Measurements from ENCODE around the gene IL1R2. TPM values are rescaled to one million over a fixed set of nuclear protein-coding genes. Genes with fewer than 3 reads are reported as not detected.

The IL1R2 gene
- total and polyA plus RNA-seq, 2 of the 13 experiments (the other 11 are each of a cell fraction or from before 2014, with no cell fraction given), result 3.6 to 7.3 TPM

DNA sequence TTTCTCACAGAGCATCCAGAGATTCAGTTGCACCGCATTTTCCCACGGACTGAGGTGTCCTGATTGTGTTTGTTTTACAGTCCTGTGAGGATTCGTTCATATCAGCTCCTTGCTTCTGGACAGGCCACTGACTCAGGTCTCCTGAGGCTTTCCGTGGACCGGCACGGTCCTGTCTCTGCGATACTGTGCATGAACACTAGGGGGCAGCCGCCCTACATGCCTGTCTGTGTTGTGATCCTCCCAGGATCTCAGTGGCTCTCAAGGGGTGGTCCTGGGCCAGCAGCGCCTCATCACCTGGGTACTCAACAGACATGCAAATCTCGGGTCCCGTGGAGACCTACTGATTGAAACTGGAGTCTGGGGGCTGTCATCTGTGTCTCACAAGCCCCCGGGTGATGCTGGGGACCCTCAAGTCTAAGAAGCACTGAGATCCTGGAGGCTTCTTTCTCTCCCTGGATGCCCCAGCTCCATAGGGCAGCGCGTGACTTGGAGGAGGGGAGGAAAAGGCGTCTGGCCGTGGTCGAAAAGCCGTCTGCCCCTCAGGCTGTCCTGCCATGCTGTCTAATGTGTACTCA lies 28.9 kb downstream of the IL1R2 start (continued):
- TF ChIP-seq MXI1 (IDR thresholded peaks at IDR 0.05; ENCODE audit: borderline replicate concordance, low read depth, low read length) (no peak), ZNF138 (CRISPR knock-in tag; IDR thresholded peaks at IDR 0.05; ENCODE audit: low read depth) (peak; percentile 66; the same call in 1 of the 2 replicates), DNMT1 (CRISPR knock-in tag; IDR thresholded peaks at IDR 0.05) (0 out of 2 replicates have a peak, but pooled peaks have one; percentile 70), DR1 (CRISPR knock-in tag; IDR thresholded peaks at IDR 0.05) (no peak), ZNF224 (CRISPR knock-in tag; IDR thresholded peaks at IDR 0.05) (no peak), ZNF572 (CRISPR knock-in tag; IDR thresholded peaks at IDR 0.05) (peak; percentile 87; the same call in 1 of the 2 replicates), IRF2 (CRISPR knock-in tag; IDR thresholded peaks at IDR 0.05) (peak; percentile 87), AHR (CRISPR knock-in tag; IDR thresholded peaks at IDR 0.05) (peak; percentile 65; the same call in 1 of the 2 replicates)
- TF ChIP-seq, protein P1, sequence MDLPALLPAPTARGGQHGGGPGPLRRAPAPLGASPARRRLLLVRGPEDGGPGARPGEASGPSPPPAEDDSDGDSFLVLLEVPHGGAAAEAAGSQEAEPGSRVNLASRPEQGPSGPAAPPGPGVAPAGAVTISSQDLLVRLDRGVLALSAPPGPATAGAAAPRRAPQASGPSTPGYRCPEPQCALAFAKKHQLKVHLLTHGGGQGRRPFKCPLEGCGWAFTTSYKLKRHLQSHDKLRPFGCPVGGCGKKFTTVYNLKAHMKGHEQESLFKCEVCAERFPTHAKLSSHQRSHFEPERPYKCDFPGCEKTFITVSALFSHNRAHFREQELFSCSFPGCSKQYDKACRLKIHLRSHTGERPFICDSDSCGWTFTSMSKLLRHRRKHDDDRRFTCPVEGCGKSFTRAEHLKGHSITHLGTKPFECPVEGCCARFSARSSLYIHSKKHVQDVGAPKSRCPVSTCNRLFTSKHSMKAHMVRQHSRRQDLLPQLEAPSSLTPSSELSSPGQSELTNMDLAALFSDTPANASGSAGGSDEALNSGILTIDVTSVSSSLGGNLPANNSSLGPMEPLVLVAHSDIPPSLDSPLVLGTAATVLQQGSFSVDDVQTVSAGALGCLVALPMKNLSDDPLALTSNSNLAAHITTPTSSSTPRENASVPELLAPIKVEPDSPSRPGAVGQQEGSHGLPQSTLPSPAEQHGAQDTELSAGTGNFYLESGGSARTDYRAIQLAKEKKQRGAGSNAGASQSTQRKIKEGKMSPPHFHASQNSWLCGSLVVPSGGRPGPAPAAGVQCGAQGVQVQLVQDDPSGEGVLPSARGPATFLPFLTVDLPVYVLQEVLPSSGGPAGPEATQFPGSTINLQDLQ (CRISPR knock-in tag; IDR thresholded peaks at IDR 0.05), result no peak
- TF ChIP-seq, protein P2, sequence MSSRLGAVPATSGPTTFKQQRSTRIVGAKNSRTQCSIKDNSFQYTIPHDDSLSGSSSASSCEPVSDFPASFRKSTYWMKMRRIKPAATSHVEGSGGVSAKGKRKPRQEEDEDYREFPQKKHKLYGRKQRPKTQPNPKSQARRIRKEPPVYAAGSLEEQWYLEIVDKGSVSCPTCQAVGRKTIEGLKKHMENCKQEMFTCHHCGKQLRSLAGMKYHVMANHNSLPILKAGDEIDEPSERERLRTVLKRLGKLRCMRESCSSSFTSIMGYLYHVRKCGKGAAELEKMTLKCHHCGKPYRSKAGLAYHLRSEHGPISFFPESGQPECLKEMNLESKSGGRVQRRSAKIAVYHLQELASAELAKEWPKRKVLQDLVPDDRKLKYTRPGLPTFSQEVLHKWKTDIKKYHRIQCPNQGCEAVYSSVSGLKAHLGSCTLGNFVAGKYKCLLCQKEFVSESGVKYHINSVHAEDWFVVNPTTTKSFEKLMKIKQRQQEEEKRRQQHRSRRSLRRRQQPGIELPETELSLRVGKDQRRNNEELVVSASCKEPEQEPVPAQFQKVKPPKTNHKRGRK (CRISPR knock-in tag; IDR thresholded peaks at IDR 0.05), result 0 out of 2 replicates have a peak, but pooled peaks have one; percentile 12
- TF ChIP-seq, protein P3, sequence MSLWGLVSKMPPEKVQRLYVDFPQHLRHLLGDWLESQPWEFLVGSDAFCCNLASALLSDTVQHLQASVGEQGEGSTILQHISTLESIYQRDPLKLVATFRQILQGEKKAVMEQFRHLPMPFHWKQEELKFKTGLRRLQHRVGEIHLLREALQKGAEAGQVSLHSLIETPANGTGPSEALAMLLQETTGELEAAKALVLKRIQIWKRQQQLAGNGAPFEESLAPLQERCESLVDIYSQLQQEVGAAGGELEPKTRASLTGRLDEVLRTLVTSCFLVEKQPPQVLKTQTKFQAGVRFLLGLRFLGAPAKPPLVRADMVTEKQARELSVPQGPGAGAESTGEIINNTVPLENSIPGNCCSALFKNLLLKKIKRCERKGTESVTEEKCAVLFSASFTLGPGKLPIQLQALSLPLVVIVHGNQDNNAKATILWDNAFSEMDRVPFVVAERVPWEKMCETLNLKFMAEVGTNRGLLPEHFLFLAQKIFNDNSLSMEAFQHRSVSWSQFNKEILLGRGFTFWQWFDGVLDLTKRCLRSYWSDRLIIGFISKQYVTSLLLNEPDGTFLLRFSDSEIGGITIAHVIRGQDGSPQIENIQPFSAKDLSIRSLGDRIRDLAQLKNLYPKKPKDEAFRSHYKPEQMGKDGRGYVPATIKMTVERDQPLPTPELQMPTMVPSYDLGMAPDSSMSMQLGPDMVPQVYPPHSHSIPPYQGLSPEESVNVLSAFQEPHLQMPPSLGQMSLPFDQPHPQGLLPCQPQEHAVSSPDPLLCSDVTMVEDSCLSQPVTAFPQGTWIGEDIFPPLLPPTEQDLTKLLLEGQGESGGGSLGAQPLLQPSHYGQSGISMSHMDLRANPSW (CRISPR knock-in tag; IDR thresholded peaks at IDR 0.05; ENCODE audit: borderline replicate concordance), result 0 out of 2 replicates have a peak, but pooled peaks have one; percentile 51
- TF ChIP-seq, protein P4, sequence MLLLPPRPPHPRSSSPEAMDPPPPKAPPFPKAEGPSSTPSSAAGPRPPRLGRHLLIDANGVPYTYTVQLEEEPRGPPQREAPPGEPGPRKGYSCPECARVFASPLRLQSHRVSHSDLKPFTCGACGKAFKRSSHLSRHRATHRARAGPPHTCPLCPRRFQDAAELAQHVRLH (CRISPR knock-in tag; IDR thresholded peaks at IDR 0.05; ENCODE audit: borderline replicate concordance, low read depth), result peak; percentile 64; the same call in 1 of the 2 replicates
- TF ChIP-seq, protein P5, sequence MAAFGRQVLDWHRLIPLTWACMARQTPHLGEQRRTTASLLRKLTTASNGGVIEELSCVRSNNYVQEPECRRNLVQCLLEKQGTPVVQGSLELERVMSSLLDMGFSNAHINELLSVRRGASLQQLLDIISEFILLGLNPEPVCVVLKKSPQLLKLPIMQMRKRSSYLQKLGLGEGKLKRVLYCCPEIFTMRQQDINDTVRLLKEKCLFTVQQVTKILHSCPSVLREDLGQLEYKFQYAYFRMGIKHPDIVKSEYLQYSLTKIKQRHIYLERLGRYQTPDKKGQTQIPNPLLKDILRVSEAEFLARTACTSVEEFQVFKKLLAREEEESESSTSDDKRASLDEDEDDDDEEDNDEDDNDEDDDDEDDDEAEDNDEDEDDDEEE (CRISPR knock-in tag; IDR thresholded peaks at IDR 0.05), result no peak
- TF ChIP-seq, protein P6, sequence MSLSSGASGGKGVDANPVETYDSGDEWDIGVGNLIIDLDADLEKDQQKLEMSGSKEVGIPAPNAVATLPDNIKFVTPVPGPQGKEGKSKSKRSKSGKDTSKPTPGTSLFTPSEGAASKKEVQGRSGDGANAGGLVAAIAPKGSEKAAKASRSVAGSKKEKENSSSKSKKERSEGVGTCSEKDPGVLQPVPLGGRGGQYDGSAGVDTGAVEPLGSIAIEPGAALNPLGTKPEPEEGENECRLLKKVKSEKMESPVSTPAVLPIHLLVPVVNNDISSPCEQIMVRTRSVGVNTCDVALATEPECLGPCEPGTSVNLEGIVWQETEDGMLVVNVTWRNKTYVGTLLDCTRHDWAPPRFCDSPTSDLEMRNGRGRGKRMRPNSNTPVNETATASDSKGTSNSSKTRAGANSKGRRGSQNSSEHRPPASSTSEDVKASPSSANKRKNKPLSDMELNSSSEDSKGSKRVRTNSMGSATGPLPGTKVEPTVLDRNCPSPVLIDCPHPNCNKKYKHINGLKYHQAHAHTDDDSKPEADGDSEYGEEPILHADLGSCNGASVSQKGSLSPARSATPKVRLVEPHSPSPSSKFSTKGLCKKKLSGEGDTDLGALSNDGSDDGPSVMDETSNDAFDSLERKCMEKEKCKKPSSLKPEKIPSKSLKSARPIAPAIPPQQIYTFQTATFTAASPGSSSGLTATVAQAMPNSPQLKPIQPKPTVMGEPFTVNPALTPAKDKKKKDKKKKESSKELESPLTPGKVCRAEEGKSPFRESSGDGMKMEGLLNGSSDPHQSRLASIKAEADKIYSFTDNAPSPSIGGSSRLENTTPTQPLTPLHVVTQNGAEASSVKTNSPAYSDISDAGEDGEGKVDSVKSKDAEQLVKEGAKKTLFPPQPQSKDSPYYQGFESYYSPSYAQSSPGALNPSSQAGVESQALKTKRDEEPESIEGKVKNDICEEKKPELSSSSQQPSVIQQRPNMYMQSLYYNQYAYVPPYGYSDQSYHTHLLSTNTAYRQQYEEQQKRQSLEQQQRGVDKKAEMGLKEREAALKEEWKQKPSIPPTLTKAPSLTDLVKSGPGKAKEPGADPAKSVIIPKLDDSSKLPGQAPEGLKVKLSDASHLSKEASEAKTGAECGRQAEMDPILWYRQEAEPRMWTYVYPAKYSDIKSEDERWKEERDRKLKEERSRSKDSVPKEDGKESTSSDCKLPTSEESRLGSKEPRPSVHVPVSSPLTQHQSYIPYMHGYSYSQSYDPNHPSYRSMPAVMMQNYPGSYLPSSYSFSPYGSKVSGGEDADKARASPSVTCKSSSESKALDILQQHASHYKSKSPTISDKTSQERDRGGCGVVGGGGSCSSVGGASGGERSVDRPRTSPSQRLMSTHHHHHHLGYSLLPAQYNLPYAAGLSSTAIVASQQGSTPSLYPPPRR (CRISPR knock-in tag; IDR thresholded peaks at IDR 0.05; ENCODE audit: borderline replicate concordance), result peak; percentile 63; the same call in 1 of the 2 replicates
